DMS53 (cell line): ENCODE results near the gene ABCE1.
"Not testable (repeated sequence)": the region's sequence is repeated elsewhere in the genome, so short reads cannot be mapped to it uniquely, and the experiment has no call there.

Source experiments
- DNase-seq: peaks from one replicate; lab custom pipeline; 2025; lab: John Stamatoyannopoulos, UW

The ABCE1 gene

DNA sequence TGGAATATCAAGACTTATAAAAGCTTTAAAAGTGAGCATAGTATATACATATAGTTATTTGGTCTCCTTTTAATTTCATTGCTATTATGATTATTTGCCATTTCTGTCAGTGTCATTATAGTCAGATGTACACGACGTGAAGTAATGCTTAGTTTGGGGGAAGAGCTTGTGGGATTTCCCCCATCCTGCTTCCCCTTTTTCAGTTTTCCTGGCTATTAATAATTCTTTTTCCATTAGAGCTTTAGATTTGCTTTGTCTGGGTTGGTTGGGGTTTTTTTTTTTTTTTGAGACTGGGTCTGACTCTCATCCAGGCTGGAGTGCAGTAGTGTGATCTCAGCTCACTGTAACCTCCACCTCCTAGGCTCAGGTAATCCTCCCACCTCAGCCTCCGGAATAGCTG, 5.4 kb downstream of the ABCE1 start:
- no peak for DNase-seq

DNA sequence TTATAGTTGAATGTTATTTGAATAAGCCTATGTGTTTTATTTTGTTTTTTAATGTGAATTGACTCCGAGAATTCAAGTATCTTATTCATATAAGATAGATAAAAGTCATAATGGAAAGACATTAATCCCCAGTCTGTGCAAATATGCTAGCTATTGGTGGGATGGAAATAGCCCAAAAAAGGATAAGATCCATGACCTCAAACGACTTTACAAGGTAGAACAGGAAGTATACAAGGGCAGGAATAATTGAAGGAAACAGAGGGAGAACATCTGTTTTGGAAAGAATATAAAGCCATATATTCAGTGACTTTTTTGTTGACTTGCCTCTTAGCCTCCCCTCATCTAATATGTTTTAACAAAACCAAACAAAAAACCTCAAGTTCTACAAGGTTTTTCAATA, 9.0 kb downstream of the ABCE1 start:
- no peak for DNase-seq

DNA sequence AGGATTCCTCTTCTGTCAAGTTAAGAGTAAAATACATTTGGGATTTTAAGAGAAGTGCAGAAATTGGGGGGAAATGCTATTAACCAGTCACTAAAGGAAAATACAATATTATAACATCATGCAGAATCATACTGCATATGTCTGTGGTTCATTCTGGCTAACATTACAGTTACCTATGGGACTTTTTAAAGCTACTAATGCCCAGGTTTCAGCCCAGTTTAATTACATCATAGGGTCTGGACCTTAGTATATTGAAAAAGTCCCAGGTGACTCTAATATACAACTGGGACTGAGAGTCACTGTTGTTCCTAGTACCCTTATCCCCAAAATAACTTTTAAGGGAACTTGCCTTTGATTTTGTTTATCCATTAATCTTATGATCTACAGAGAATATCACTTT, 10.0 kb downstream of the ABCE1 start:
- no peak for DNase-seq

DNA sequence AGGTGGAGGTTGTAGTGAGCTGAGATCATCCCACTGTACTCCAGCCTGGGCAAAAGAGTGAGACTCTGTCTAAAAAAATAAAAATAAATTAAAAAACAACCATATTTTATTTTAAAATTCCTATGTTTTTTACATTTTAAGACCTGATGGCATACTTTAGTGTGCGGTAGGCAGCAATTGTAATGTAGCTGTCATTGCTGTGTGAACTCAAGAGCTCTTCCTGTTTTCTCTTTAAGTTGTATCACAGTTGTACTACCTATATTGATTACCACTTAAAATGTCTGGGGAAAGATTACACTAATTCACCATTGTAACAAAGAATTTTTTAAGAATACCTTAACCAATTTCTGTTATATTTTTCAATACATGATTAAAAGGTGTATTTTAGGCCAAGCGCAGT, 27.3 kb downstream of the ABCE1 start:
- DNase-seq = no peak

DNA sequence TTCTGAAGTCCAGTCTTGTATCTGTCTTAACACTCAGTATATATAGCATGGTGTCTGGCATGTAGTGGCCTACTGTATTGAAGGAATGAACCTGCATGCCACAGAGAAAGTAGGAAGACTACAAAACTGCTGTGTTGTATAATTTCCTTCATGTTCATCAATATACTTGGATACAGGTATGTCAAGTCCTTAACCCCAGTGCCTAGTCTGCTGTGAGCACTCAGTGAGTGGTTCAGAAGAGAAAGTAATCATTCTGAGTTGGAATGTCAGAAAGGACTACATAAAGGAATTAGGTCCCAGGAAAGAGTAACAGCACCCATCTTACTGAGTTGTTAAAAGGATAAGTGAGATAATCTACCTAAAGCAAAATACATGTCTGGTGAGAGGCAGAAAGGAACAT, 32.0 kb downstream of the ABCE1 start:
- DNase-seq = no peak

DNA sequence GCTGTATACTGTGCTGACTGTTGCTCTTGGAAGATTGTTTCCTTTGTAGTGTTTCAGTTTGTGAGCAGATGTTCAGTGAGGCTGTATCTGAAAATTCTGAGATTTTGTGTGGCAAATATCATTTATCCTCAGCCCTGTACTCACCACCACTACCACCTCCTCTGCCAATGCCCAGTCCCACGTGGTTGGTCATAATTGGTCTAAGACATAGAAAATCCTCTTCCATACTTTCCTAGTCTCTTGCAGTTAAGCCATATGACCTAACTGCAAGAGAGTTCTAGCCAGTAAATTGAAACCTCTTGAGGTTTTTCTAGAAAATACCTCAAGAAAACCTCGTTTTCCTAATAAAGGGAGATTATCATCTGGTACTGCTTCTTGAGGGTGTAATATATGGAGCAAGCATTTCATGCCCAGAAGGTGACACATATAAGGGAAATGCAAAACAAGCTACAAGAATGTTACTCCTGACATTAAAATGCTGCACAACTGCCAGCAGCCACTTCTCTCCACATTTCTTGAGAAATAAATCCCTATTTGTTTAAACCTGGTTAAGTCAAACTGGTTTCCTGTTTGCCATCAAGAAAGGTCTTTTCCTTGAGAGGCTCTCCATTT, 32.8 kb downstream of the ABCE1 start:
- no peak for DNase-seq

DNA sequence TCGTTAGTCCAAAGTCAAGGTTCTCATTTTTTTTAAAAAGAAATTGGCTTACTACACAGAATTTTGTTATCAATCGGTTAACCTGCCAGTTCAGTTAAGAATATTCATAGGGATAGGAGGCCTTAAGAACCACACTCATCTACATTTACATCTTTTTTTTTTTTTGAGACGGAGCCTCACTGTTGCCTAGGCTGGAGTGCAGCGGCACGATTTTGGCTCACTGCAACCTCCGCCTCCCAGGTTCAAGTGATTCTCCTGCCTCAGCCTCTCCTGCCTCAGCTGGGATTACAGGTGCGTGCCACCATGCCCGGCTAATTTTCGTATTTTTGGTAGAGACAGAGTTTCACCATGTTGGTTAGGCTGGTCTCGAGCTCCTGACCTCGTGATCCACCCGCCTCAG, 33.7 kb downstream of the ABCE1 start:
- DNase-seq = no peak

DNA sequence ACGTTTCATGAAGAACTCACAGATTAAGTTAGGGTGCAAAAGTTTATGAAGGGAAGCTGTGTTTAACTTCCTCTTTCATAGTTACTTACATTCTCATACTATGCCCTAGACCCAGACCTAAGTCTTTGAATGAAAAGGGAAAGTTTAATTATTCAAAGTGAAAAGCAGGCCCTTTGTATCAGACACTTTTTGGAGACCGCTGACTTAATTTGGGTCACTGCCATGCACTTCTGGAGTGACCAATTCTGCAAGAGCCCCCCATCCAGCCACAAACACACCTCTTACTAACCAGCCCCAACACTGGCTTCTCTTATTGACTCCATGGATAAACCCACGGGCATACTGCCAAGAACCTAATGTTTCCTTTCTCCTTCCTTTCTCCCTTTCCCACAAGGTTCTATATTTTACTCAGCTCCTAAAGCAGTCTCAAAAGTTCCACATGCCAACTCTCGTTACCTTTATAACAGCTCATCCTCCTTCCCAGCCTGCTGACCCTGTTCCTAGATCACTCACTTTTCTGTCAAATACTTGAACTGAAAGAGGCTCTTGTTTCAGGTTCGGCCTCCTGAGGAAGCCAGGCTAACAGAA, 34.5 kb downstream of the ABCE1 start:
- DNase-seq = peak; percentile 8

DNA sequence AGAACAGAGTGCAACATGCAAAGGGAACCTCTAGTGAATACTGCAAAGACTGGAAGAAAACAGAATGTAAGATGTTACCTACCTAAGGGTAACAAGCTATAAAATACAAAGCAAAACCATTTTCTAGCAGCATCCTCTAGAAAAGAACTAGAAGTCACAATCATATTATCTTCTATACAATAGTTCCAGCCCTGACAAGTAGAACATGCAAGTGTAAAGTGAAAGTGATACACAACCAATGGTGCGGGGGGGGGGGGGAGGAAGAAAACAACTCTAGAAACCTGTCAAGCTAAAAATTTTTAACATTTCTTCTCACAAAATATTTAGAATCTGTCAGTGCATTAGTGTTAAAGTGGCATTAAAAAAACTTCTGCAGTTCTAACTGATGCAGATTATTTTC, 38.1 kb downstream of the ABCE1 start:
- not testable (repeated sequence) for DNase-seq

DNA sequence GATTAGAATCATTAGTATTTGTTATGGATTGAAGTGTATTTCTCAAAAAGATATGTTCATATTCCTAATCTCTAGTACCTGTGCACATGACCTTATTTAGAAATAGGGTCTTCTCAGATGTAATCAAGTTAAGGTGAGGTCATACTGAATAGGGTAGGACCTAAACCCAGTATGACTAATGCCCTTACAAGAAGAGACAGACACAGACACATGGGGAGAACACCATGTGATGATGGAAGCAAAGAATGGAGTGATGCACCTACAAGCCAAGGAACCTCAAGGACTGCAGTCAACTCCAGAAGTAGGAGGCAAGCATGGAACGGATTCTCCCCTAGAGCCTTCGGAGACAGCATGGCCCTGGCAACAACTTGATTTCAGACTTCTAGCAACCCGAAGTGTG, 50.9 kb downstream of the ABCE1 start:
- DNase-seq = no peak

DNA sequence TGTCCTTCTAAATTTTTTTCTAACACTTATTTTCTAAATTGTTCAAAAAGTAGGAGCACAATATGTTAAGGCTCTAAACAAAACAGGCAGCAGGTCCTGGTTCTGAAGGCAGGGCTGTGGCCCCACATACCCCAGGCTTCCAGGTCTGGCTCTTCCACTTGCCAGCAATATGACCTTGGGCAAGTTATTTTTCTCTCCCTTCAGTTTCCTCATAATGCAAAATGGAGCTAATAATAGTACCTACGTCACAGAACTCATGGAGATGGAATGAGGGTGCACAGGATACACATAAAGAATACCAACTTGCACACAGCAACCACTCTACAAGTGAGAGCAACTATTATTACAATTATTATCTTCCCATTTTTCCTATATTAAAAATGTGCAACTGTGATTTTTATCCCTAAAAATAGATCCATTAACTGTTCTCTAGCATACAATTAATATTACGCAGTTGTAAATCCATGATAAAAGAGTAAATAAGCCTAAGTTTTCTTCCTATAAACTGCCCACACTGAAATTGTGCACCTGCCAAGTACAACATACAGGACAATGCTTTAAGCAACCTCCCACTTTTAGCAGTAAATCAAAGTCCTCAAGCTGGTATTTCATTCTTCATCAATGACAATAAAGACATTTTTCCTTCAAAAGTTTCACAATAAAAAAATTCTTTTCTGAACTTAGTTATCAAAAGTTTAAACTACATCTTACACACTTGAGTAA, 55.2 kb downstream of the ABCE1 start:
- DNase-seq = no peak

DNA sequence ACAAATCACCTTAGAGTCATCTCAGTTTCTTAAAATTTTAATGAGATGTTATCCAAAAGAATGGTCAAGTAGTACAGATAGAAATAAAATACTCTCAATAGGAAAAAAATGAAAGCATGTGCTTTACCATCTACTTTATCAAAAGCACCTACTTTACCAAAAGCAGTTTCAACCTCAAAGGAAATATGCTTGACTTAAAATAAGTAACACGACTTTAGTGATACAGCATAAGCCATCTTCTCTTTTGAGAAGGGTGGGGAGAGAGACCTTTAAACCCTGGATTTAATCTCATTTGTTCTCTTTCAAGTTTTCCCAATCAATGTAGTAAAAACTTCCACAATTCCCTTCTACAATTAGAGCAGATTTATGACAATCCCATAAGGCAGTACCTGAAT, 55.8 kb downstream of the ABCE1 start:
- DNase-seq = no peak

DNA sequence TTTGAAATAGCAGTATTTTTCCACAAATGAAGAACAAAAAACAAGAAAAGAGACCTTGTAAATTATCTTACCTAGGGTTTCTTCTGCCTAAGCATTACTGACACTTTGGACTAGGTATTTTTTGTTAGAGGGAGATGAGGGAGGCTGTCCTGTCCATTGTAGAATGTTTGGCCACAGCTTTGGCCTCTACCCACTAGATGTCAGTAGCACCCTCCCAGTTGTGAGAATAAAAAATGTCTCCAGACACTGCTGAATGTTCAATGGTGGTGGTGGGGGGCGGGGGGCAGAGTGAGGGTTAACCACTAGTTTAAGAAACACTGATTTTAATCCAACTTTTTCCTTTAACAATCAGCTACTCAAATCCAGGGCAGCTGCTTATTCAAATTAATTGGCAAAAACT, 56.5 kb downstream of the ABCE1 start:
- DNase-seq = peak; percentile 27

DNA sequence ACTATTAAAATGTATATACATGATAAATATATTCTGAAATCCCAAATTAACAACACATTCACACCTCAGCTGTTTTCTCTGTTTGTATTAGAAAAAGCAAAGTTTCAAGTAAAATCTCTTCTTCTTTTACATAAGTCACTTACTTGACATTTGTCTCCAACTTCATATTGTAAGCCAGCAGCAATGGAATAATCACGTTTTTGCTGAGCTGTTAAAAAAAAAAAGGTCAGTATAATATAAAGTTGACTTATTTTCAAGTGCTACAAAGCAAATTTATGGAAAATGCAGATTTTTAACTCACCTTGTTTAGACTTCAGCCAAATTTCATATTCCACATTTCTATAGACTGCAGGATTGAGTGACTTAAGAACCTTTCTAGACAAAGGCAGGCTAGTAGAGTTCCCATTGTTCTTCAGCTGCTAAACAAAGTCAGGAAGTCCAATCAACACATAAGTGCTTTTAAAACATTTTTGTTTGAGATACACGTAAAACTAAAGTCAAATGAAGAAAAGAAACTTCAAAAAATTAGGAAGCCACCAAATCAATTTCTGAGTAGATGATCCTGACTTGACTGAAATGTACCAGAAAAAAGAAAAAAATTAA, 57.3 kb downstream of the ABCE1 start:
- no peak for DNase-seq

DNA sequence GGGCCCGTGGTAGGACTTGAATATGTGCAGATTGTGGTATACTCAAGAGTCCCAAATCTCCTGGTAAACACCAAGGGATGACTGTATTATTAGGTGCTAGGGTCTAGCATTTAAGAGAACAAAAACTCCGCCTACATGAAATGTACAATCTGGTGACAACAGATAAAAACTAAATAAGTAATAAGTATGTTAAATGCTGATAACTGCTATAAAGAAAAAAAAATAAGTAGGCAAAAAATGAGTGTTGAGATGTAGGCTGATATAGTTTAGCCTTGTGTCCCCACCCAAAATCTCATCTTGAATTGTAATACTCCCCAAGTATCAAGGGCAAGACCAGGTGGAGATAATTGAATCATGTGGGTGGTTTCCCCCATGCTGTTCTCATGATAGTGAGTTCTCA, 58.9 kb downstream of the ABCE1 start:
- DNase-seq = no peak

DNA sequence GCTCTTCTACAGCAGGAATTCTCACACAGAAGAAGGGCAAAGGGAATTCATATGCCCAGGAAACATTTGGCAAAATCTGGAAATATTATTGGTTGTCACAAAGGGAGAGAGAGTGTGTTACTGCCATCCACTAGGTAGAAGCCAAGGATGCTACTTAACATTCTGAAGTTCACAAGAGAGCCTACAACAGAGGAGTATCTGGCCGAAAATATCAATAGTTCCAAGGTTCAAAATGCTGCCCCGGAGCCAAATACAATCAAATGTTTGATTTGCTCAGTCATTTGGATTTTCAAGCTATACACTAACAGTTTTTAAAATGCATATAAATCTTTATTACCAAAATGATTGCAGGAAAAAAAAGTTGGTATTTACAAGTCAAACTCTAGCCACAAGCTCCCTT, 63.4 kb downstream of the ABCE1 start:
- DNase-seq = no peak

DNA sequence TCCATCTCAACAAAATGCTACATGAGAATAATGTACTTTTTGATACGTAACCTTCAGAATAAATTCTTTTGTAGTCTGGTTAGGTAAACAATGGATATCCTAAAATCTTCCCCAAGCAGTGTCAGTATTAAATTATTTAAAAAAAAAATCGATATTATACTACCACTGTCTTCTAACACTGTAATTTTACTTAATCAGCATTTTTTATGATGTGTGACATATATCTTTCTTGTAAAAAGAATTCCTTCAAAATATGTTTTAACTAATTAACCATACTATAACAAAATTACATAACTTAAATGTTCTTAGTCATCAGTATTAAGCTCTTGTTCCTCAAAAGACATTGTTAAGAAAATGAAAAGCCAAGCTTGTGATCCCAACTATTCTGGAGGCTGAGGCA, 69.8 kb downstream of the ABCE1 start:
- no peak for DNase-seq

DNA sequence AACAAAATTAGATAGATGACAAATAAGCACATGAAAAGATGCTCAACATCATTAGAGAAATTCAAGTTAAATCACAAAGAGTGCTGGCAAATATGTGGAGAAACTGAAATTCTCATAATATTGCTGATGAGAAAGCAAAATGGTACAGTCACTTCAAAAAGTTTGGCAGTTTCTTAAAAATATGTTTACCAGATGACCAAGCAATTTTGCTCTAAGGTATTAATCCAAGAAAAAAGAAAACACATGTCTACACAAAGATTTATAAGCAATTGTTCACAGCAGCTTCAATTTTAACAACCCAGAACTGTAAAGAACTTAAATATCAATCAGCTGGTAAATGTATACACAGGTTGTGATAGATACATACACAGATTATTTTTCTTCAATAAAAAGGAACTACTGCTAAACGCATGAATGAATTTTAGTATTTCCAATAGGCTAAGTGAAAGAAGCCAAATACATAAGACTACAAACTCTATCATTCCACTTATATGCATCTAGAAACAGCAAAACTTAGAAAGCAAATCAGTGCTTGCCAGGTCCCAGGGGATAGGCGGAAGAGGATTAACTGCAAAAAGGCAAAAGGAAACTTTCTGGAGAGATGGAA, 70.6 kb downstream of the ABCE1 start:
- DNase-seq = no peak

DNA sequence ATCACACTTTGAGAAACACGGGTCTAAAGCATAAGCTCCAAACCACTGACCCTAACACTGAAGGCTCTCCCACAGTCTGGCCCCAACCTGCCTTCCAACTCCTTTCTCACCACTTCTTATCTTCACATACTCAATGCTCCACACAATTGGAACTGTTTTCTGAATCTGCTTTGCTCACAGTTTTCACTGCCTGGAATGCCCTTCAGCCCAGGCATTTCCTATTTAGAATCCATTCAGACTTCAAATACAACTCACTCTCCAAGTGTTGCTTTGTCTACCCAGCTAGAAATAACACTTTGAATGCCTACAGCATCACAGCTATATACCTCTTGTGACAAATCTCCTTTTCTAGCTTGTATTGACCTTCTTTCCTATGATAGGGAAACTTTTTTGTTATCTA, 72.1 kb downstream of the ABCE1 start:
- no peak for DNase-seq

DNA sequence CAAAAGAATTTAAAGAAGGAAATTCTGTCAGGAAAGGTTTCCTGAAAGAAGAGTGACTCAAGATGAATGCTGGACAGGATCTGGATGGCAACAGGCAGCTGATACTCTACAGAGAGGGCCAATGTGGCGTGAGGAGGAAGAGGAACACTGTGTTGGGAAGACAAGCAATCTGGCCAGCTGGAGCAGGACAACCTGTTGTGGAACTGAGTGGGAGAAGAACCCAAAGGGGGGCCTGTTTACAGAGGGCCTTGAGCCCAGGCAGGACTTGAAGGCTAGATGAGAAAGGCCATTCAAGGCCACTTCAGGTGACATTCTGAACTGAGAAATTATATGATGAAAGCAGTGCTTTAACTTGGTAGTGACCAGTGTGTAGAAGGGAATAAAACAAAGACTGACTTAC, 73.8 kb downstream of the ABCE1 start:
- DNase-seq = peak; percentile 6

DNA sequence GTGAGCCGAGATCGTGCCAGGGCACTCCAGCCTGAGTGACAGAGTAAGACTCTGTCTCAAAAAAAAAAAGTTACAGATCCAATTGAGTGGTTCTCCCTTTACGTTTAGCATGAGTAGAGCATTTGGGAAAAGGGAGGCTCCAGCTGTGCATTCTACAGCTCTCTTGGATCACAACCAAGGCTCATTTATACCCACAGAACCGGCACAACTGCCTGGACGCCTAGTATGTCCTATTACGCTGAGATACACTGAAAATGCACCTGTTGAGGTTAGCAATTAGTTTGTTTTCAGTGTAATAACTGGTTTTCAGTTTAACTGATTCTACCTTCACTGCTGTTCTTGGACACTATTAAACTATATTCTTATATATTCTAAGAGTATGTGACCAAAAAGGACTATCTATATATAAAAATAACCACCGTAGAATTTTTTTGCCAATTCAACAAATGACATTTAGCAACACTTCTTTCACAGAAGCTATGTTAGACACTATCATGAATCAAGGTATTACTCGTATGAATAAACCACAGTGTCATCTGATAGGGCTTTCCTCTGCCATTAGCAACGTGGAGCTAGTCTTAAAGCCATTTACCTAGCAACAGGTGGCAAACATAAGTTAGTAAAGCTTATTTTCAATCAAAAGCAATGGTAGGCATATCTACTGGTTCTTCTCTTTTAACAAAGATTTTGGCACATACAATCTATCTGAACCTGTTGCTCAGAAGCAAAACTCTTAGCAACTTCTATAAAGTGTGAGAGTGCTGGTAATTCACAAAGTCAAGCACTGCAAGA, 78.7 kb downstream of the ABCE1 start:
- DNase-seq = no peak

DNA sequence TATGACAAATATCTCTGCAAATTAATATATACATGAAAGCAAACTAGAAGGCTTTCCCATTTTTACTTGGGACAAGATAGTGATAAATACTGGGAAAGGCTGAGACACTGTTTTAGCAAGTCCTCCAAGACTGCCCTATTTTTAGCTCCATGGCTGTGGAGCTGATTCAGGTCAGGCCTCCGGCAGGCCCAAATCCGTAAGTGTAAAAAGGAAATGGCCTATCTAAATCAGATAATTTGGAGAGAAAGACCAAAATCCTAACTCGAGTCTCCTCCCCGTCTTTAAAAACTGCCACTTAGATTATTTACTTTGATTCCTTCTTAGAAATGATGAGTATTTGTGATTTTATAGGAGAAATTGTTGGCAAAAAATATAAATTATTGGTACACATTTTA, 79.4 kb downstream of the ABCE1 start:
- DNase-seq = no peak
